ENCODE results near the gene MAN2C1. TPM values are rescaled to one million over a fixed set of nuclear protein-coding genes. Genes with fewer than 3 reads are reported as not detected.

The MAN2C1 gene
- total and polyA plus RNA-seq, 2 donors (not counting 1 experiment from before 2014, with no cell fraction given), result 186 to 229 TPM

DNA sequence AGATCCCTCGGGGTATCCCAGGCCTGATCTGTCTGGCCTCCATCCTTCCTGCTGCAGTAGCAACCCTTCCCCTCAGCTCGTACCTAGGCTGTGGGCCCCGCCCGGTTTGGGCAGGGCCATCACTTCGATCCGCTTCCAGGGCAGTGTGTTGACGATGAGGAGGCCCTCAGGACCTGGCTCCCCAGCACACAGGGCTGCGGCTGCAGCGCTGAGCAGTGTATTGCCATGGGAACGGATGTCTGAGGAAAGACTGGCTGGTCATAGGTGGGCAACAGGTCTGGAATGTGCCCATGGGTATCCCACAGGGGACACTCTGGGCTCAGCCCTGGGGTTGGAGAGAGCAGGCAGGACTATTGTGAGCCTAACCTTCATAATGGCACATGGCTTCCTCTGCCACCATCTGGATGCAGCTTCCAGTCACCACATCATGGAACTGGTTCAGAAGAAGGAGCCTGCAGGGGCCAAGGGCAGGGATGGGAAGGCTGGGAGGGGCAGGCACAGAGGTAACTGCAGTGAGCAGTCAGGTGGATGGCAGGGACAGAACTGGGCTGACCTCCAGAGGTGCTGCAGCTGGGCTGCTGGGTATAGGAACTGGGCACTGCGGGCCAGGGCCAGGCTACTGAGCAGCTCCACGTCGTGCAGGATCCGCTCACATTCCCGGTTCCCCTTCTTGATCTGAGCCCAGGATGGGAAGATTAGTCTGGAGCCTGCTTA is 8.7 kb downstream of the MAN2C1 start:
- no peak for TF ChIP-seq EZH2 (IDR thresholded peaks at IDR 0.05; ENCODE audit: borderline replicate concordance, insufficient read depth, low read depth, low read length, poor library complexity, severe bottlenecking)
- TF ChIP-seq, protein P1, sequence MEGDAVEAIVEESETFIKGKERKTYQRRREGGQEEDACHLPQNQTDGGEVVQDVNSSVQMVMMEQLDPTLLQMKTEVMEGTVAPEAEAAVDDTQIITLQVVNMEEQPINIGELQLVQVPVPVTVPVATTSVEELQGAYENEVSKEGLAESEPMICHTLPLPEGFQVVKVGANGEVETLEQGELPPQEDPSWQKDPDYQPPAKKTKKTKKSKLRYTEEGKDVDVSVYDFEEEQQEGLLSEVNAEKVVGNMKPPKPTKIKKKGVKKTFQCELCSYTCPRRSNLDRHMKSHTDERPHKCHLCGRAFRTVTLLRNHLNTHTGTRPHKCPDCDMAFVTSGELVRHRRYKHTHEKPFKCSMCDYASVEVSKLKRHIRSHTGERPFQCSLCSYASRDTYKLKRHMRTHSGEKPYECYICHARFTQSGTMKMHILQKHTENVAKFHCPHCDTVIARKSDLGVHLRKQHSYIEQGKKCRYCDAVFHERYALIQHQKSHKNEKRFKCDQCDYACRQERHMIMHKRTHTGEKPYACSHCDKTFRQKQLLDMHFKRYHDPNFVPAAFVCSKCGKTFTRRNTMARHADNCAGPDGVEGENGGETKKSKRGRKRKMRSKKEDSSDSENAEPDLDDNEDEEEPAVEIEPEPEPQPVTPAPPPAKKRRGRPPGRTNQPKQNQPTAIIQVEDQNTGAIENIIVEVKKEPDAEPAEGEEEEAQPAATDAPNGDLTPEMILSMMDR (IDR thresholded peaks at IDR 0.05), result no peak
- Histone ChIP-seq H3K27me3 (replicated peaks in 1 of 4; ENCODE audit: control extremely low read depth in 1 of 4, control insufficient read depth in 3 of 4, insufficient read depth in 4 of 4, low read length in 3 of 4) (no peaks in the 10 kb centered on the region), H3K36me3 (replicated peaks in 1 of 2; ENCODE audit: control extremely low read depth in 1 of 2, control insufficient read depth in 1 of 2, extremely low read depth in 1 of 2, insufficient read depth in 2 of 2, low read length in 1 of 2) (peaks cover 0 to 46% of the 10 kb centered on the region in 2 experiments), H3K27ac (ENCODE audit: low read length in 2 of 2) (no peak overlapping the region), H4K20me1 (ENCODE audit: control insufficient read depth, insufficient read depth, low read length, poor library complexity, severe bottlenecking) (no peaks in the 10 kb centered on the region), H3K79me2 (ENCODE audit: control insufficient read depth, insufficient read depth, low read length) (no peaks in the 10 kb centered on the region), H3K9me3 (ENCODE audit: control extremely low read depth in 1 of 3, control insufficient read depth in 2 of 3, insufficient read depth in 1 of 3, low read length in 2 of 3) (peaks cover 0 to 5% (median 0%) of the 10 kb centered on the region in 3 donors), H3K9ac (ENCODE audit: low read length) (no peak overlapping the region), H3K4me3 (ENCODE audit: control extremely low read depth in 1 of 5, extremely low read depth in 1 of 5, insufficient read depth in 1 of 5, low read depth in 2 of 5, low read length in 4 of 5) (no peak overlapping the region), H2AFZ (ENCODE audit: insufficient read depth, low read depth, low read length, poor library complexity, severe bottlenecking) (no peak overlapping the region), H3K4me1 (ENCODE audit: control insufficient read depth in 2 of 2, insufficient read depth in 2 of 2, low read length in 2 of 2) (no peaks in the 10 kb centered on the region), H3K4me2 (replicated peaks; ENCODE audit: low read depth, low read length, poor library complexity, severe bottlenecking) (no peak overlapping the region)
- no peaks in the 10 kb centered on the region for H3K27me3 Mint-ChIP-seq
- WGBS (ENCODE audit: insufficient coverage), result 98% methylated on average over 15 of the region's 15 CpGs
- H3K4me3 Mint-ChIP-seq, result no peak overlapping the region
- no peaks in the 10 kb centered on the region for H3K4me1 Mint-ChIP-seq
- intact Hi-C loops (cut with micrococcal nuclease), result no loop called here
- ChIA-PET CTCF (no interaction called here), POLR2A (interaction anchor here (0.6 kb wide), 1 partner anchor 103 kb away, joined by 7 read pairs; no protein-coding TSS in a partner anchor)
- DNase-seq (no peak), ATAC-seq (ENCODE audit: low read depth) (no peak)
- H3K27ac Mint-ChIP-seq, result no peak overlapping the region
- H3K9me3 Mint-ChIP-seq (ENCODE audit: insufficient read depth), result no peaks in the 10 kb centered on the region

DNA sequence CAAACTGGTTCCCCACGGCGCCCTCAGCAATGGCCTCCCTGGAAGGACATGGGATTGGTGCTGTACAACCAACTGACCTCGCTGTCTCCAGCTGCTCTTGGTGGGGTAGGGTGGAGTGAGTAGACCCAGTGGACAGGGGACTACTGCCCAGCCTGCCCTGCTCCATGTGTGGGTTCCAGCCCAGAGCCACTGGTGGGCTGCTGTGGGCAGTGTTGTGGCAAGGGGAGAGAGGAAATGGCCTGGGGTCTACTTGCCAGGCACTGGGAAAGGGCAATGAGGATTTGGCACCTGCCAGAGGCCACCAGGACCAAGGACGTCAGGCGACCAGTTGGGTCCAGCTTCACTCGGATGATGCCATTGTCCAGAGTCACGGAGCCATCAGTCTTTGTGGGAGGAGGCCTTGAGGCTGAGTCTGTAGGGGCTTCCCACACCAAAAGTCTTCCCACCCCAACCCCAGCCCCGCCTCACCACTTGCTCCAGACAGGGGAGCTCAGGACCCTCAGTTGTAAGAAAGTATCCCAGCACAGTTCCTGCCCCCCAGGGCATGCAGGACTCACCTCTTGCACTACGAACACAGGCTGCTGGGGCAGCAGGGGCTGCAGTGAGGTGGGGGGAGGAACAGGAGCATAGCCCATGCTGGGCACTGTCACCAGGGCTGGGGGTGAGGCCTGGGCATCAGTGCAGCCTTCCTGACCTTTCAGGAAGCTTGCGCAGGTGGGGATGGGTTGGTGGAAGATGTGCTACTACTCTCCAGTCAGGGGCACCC is 9.5 kb downstream of the MAN2C1 start:
- Histone ChIP-seq H3K9me3 (ENCODE audit: control extremely low read depth in 1 of 3, control insufficient read depth in 2 of 3, insufficient read depth in 1 of 3, low read length in 2 of 3) (peaks cover 0 to 5% (median 0%) of the 10 kb centered on the region in 3 donors), H4K20me1 (ENCODE audit: control insufficient read depth, insufficient read depth, low read length, poor library complexity, severe bottlenecking) (no peaks in the 10 kb centered on the region), H2AFZ (ENCODE audit: insufficient read depth, low read depth, low read length, poor library complexity, severe bottlenecking) (no peak overlapping the region), H3K27ac (ENCODE audit: low read length in 2 of 2) (no peak overlapping the region), H3K79me2 (ENCODE audit: control insufficient read depth, insufficient read depth, low read length) (no peaks in the 10 kb centered on the region), H3K36me3 (replicated peaks in 1 of 2; ENCODE audit: control extremely low read depth in 1 of 2, control insufficient read depth in 1 of 2, extremely low read depth in 1 of 2, insufficient read depth in 2 of 2, low read length in 1 of 2) (peaks cover 0 to 43% of the 10 kb centered on the region in 2 experiments), H3K4me3 (ENCODE audit: control extremely low read depth in 1 of 5, extremely low read depth in 1 of 5, insufficient read depth in 1 of 5, low read depth in 2 of 5, low read length in 4 of 5) (no peak overlapping the region), H3K27me3 (replicated peaks in 1 of 4; ENCODE audit: control extremely low read depth in 1 of 4, control insufficient read depth in 3 of 4, insufficient read depth in 4 of 4, low read length in 3 of 4) (no peaks in the 10 kb centered on the region), H3K4me2 (replicated peaks; ENCODE audit: low read depth, low read length, poor library complexity, severe bottlenecking) (no peak overlapping the region), H3K4me1 (ENCODE audit: control insufficient read depth in 2 of 2, insufficient read depth in 2 of 2, low read length in 2 of 2) (no peaks in the 10 kb centered on the region), H3K9ac (ENCODE audit: low read length) (no peak overlapping the region)
- ChIA-PET CTCF (no interaction called here), POLR2A (no interaction called here)
- H3K9me3 Mint-ChIP-seq (ENCODE audit: insufficient read depth), result no peaks in the 10 kb centered on the region
- H3K27ac Mint-ChIP-seq, result no peak overlapping the region
- intact Hi-C loops (cut with micrococcal nuclease), result no loop called here
- no peaks in the 10 kb centered on the region for H3K27me3 Mint-ChIP-seq
- no peak overlapping the region for H3K4me3 Mint-ChIP-seq
- WGBS (ENCODE audit: insufficient coverage), result 100% methylated on average over 9 of the region's 10 CpGs
- ATAC-seq (ENCODE audit: low read depth) (no peak), DNase-seq (no peak)
- no peak for TF ChIP-seq EZH2 (IDR thresholded peaks at IDR 0.05; ENCODE audit: borderline replicate concordance, insufficient read depth, low read depth, low read length, poor library complexity, severe bottlenecking)
- TF ChIP-seq, protein P1 (IDR thresholded peaks at IDR 0.05), result no peak
- H3K4me1 Mint-ChIP-seq, result no peaks in the 10 kb centered on the region

Measured in B cell (primary cell).